GM12878 (cell line): ENCODE measurements around the gene OR4D2. TPM values are rescaled to one million over a fixed set of nuclear protein-coding genes. Genes with fewer than 3 reads are reported as not detected.
A peak's percentile ranks its signal among the peaks of the same experiment; 100 is the strongest.

ENCODE experiments used
- CBX5 ChIP-seq: sonication (generic); IDR thresholded peaks from 2 replicates; pipeline ENCODE4 v1.6.1; 2016; ENCODE audit warnings: low read depth, moderate library complexity, mild to moderate bottlenecking, inconsistent platforms
- CEBPZ ChIP-seq: fragments of 150-350 bp; IDR thresholded peaks from 2 replicates; pipeline ENCODE4 v1.6.1; 2016; ENCODE audit warnings: low read depth, low read length
- CREB1 ChIP-seq: IDR thresholded peaks from 2 replicates; pipeline ENCODE4 v1.6.1; 2012; ENCODE audit warnings: low read depth, mild to moderate bottlenecking, inconsistent platforms
- CTCF ChIP-seq, 3 experiments: IDR thresholded peaks in 2 of 3; conservative IDR thresholded peaks in 1 of 3; 2 replicates each; pipeline ENCODE4 v1.5.1; 2011; ENCODE audit warnings: low read depth in 3 of 3, low read length in 3 of 3, mild to moderate bottlenecking in 3 of 3, control low read depth in 2 of 3, moderate library complexity in 2 of 3, inconsistent platforms in 1 of 3, mixed read lengths in 1 of 3; ENCODE audit not compliant: control insufficient read depth in 2 of 3, insufficient read depth in 1 of 3; ENCODE audit errors: extremely low read depth in 1 of 3
- FOXM1 ChIP-seq: IDR thresholded peaks from 2 replicates; pipeline ENCODE4 v1.6.1; 2012; ENCODE audit warnings: low read depth, mild to moderate bottlenecking, inconsistent platforms, low read length, moderate library complexity
- HDAC2 ChIP-seq: fragments of 200-600 bp; sonication (generic); IDR thresholded peaks from 2 replicates; pipeline ENCODE4 v1.6.1; 2017
- IRF4 ChIP-seq: IDR thresholded peaks from 2 replicates; pipeline ENCODE4 v1.6.1; 2011; ENCODE audit warnings: low read depth, low read length
- MTA3 ChIP-seq: IDR thresholded peaks from 2 replicates; pipeline ENCODE4 v1.6.1; 2012; ENCODE audit warnings: low read length, inconsistent platforms, borderline replicate concordance
- NR2C2 ChIP-seq: IDR thresholded peaks from 2 replicates; pipeline ENCODE4 v1.6.1; 2011; ENCODE audit warnings: borderline replicate concordance, low read depth; ENCODE audit not compliant: control insufficient read depth, insufficient read length
- NR2F1 ChIP-seq: fragments of 450-650 bp; conservative IDR thresholded peaks from 2 replicates; pipeline ENCODE4 v1.6.1; 2017; ENCODE audit warnings: mild to moderate bottlenecking
- RB1 ChIP-seq: fragments of 450-650 bp; formaldehyde crosslinking; IDR thresholded peaks from 2 replicates; pipeline ENCODE4 v1.6.1; 2017; ENCODE audit warnings: mild to moderate bottlenecking, borderline replicate concordance
- SP1 ChIP-seq: IDR thresholded peaks from one replicate; pipeline ENCODE4 v1.6.1; 2011; ENCODE audit warnings: low read depth, low read length
- SRF ChIP-seq, 2 experiments: IDR thresholded peaks; 2 replicates each; pipeline ENCODE4 v1.6.1; 2011; ENCODE audit warnings: low read depth in 2 of 2, low read length in 2 of 2, mild to moderate bottlenecking in 1 of 2, moderate library complexity in 1 of 2
- SUPT20H ChIP-seq: IDR thresholded peaks from 2 replicates; pipeline ENCODE4 v1.6.1; 2011; ENCODE audit warnings: low read depth, mild to moderate bottlenecking, low read length, moderate library complexity, borderline replicate concordance; ENCODE audit not compliant: control insufficient read depth
- ZBTB11 ChIP-seq: fragments of 450-650 bp; formaldehyde crosslinking; IDR thresholded peaks from 2 replicates; pipeline ENCODE4 v1.5.0; 2022; ENCODE audit warnings: mild to moderate bottlenecking, missing genetic modification characterization
- ZBTB40 ChIP-seq: fragments of 450-650 bp; IDR thresholded peaks from 2 replicates; pipeline ENCODE4 v1.6.1; 2016; ENCODE audit warnings: mild to moderate bottlenecking, moderate library complexity, borderline replicate concordance
- polyA plus RNA-seq, 11 experiments: library from polyadenylated mRNA; depleted of rRNA in 4 of 11; unstranded in 6 of 11; stranded (reverse) in 5 of 11; fragments of >200 nt; fragmentation: Nextera tagmentation in 4 of 11; fragmentation: Illumina TruSeq in 1 of 11; extraction: Ambion mirVana in 4 of 11; extraction: Trizol in 1 of 11; gene quantifications; 1 replicate in 1 of 11; 2 replicates in 10 of 11; pipeline versions ENCODE4 v1.2.1 to v1.2.3, GENCODE V29; 2011 to 2016; ENCODE audit warnings: inconsistent platforms in 2 of 11, missing spikeins in 2 of 11, low read depth in 1 of 11
- total RNA-seq, 4 experiments: library from RNA; depleted of rRNA in 3 of 4; stranded (reverse); fragments of >200 nt in 3 of 4; fragmentation: Illumina TruSeq in 1 of 4; extraction: Trizol in 1 of 4; gene quantifications; 2 replicates each; pipeline versions ENCODE4 v1.2.1 to v1.2.3, GENCODE V29; 2013 to 2021

The OR4D2 gene
- total and polyA plus RNA-seq, 10 of the 15 experiments (the other 5 are each of a cell fraction or from before 2014, with no cell fraction given): 0.04 TPM; not detected in 9

GRCh38 chr17:58219007-58219788 lies 52.4 kb downstream of the OR4D2 start, which contains the start of gene MKS1 (continued):
- TF ChIP-seq ZBTB40 (peak; percentile 47), CREB1 (peak; percentile 96), CBX5 (no peak; the same call in 1 of the 2 replicates), RB1 (0 out of 2 replicates have a peak, but pooled peaks have one; percentile 65), SRF (IDR thresholded peaks at IDR 0.05; ENCODE audit: low read depth in 2 of 2, low read length in 2 of 2) (no peak), SUPT20H (no peak), HDAC2 (no peak), SP1 (peak; percentile 36), MTA3 (no peak), FOXM1 (no peak), CTCF (IDR thresholded peaks at IDR 0.05 in 2 of 3, conservative IDR thresholded peaks at IDR 0.05 in 1 of 3; ENCODE audit: control insufficient read depth in 2 of 3, extremely low read depth in 1 of 3, insufficient read depth in 1 of 3, low read depth in 3 of 3, low read length in 3 of 3) (peak; percentile 73 to 83 (median 78)), NR2F1 (no peak), IRF4 (0 out of 2 replicates have a peak, but pooled peaks have one; percentile 43), CEBPZ (no peak), NR2C2 (no peak), ZBTB11 (no peak)
